Endothelial cell of umbilical vein (primary cell): ENCODE results near the gene CACNG5. TPM values are rescaled to one million over a fixed set of nuclear protein-coding genes. Genes with fewer than 3 reads are reported as not detected.

Experiments used
- BruUV-seq: library from RNA; stranded (reverse); fragments of 400-500 nt; replicated peaks from 2 replicates; lab custom pipeline; 2021; lab: Mats Ljungman, UMichigan
- CTCF ChIA-PET: fragments of 300-600, 350-600 bp; sonication (Branson Sonifier 250); formaldehyde crosslinking; loops from one replicate; lab custom pipeline; 2021; ENCODE audit warnings: antibody characterized with exemption, inconsistent platforms; lab: Charles Lee
- POLR2A ChIA-PET: fragments of 300-600, 350-600 bp; sonication (Branson Sonifier 250); formaldehyde crosslinking; loops from one replicate; lab custom pipeline; 2021; ENCODE audit warnings: antibody characterized with exemption, inconsistent platforms; lab: Charles Lee
- DNase-seq: peaks from one replicate; pipeline ENCODE4 v3.0.0-alpha.2; 2011; ENCODE audit warnings: low read depth, low spot score
- FAIRE-seq: peaks from 2 replicates; lab custom pipeline; 2011; peaks lifted over from hg19 to GRCh38; lab: Jason Lieb, UNC
- H2AFZ ChIP-seq: 2 replicates; pipeline ENCODE4 v1.6.0; 2012; ENCODE audit warnings: low read depth, low read length, control low read depth, inconsistent platforms
- H3K27ac ChIP-seq: 2 replicates; pipeline ENCODE4 v1.5.1; 2011; ENCODE audit warnings: low read depth, mild to moderate bottlenecking, control low read depth, low read length, moderate library complexity; ENCODE audit not compliant: insufficient read depth
- H3K27me3 ChIP-seq, 2 experiments: 2 replicates each; pipeline versions ENCODE4 v1.6.0 to v1.6.1; 2011; ENCODE audit warnings: low read length in 2 of 2, mixed read lengths in 1 of 2; ENCODE audit not compliant: control insufficient read depth in 2 of 2, insufficient read depth in 2 of 2
- H3K36me3 ChIP-seq, 2 experiments: 2 replicates in 1 of 2; 3 replicates in 1 of 2; pipeline ENCODE4 v1.5.1; 2011; ENCODE audit warnings: low read length in 2 of 2, mild to moderate bottlenecking in 1 of 2, moderate library complexity in 1 of 2; ENCODE audit not compliant: control insufficient read depth in 2 of 2, insufficient read depth in 2 of 2; ENCODE audit errors: extremely low read depth in 1 of 2
- H3K4me1 ChIP-seq: 3 replicates; pipeline ENCODE4 v1.5.1; 2011; ENCODE audit warnings: mild to moderate bottlenecking, low read length; ENCODE audit not compliant: control insufficient read depth, insufficient read depth; ENCODE audit errors: extremely low read depth
- H3K4me2 ChIP-seq: 2 replicates; pipeline ENCODE4 v1.6.1; 2011; ENCODE audit warnings: low read length, control low read depth, mixed read lengths; ENCODE audit not compliant: insufficient read depth
- H3K4me3 ChIP-seq, 3 experiments: fragments of 200-600 bp in 1 of 3; sonication (generic), shearing (Covaris generic) in 1 of 3; replicated peaks in 1 of 3; 2 replicates each; pipeline ENCODE4 v1.5.1; 2011 to 2016; ENCODE audit warnings: control low read depth in 3 of 3, low read length in 3 of 3, mild to moderate bottlenecking in 2 of 3, inconsistent platforms in 1 of 3, low read depth in 1 of 3, moderate library complexity in 1 of 3; ENCODE audit not compliant: insufficient read depth in 1 of 3
- H3K79me2 ChIP-seq: 2 replicates; pipeline ENCODE4 v1.6.0; 2012; ENCODE audit warnings: low read length, inconsistent platforms; ENCODE audit not compliant: control insufficient read depth, insufficient read depth
- H3K9ac ChIP-seq: replicated peaks from 2 replicates; pipeline ENCODE3; 2011; ENCODE audit warnings: low read length, control low read depth; ENCODE audit not compliant: insufficient read depth; ENCODE audit errors: extremely low read depth
- H3K9me1 ChIP-seq: replicated peaks from 3 replicates; pipeline ENCODE4 v1.6.0; 2011; ENCODE audit warnings: mild to moderate bottlenecking, low read length; ENCODE audit not compliant: control insufficient read depth, insufficient read depth; ENCODE audit errors: extremely low read depth
- H3K9me3 ChIP-seq: replicated peaks from 2 replicates; pipeline ENCODE4 v1.5.1; 2012; ENCODE audit warnings: low read length, inconsistent platforms; ENCODE audit not compliant: control insufficient read depth, insufficient read depth
- H4K20me1 ChIP-seq: replicated peaks from 2 replicates; pipeline ENCODE3; 2011; ENCODE audit warnings: mild to moderate bottlenecking, low read length; ENCODE audit not compliant: control insufficient read depth, insufficient read depth; ENCODE audit errors: extremely low read depth
- CTCF ChIP-seq, 2 donors: IDR thresholded peaks; 1 replicate in 1 of 2; 2 replicates in 1 of 2; pipeline ENCODE4 v1.5.1; 2011; ENCODE audit warnings: low read length in 2 of 2, mild to moderate bottlenecking in 2 of 2, moderate library complexity in 2 of 2, control low read depth in 1 of 2, inconsistent platforms in 1 of 2, low read depth in 1 of 2; ENCODE audit not compliant: insufficient read depth in 1 of 2; ENCODE audit errors: extremely low read depth in 1 of 2
- EZH2 ChIP-seq: IDR thresholded peaks from 2 replicates; pipeline ENCODE4 v1.6.1; 2012; ENCODE audit warnings: borderline replicate concordance, low read depth, mild to moderate bottlenecking, moderate library complexity, low read length, inconsistent platforms; ENCODE audit not compliant: severe bottlenecking
- FOS ChIP-seq: IDR thresholded peaks from 2 replicates; pipeline ENCODE4 v1.6.1; 2011; ENCODE audit warnings: mild to moderate bottlenecking, low read length, moderate library complexity, borderline replicate concordance; ENCODE audit not compliant: insufficient read depth
- GATA2 ChIP-seq: IDR thresholded peaks from 2 replicates; pipeline ENCODE4 v1.7.0; 2011; ENCODE audit warnings: low read depth, mild to moderate bottlenecking, moderate library complexity, mixed read lengths, low read length; ENCODE audit not compliant: insufficient read length, insufficient read depth
- JUN ChIP-seq: IDR thresholded peaks from 2 replicates; pipeline ENCODE4 v1.6.1; 2011; ENCODE audit warnings: borderline replicate concordance, low read depth; ENCODE audit not compliant: insufficient read length, insufficient read depth
- MAX ChIP-seq: IDR thresholded peaks from 2 replicates; pipeline ENCODE4 v1.6.1; 2011; ENCODE audit not compliant: insufficient read depth, insufficient read length
- MYC ChIP-seq: IDR thresholded peaks from one replicate; pipeline ENCODE4 v1.6.1; 2011; ENCODE audit warnings: mild to moderate bottlenecking, low read depth, low read length
- POLR2AphosphoS5 ChIP-seq: IDR thresholded peaks from 2 replicates; pipeline ENCODE4 v1.6.1; 2012; ENCODE audit warnings: low read depth, mild to moderate bottlenecking, control low read depth, low read length, moderate library complexity; ENCODE audit not compliant: insufficient read depth
- dilution Hi-C: fragments of 300-500 bp; cut with MboI; formaldehyde crosslinking; loops from one replicate; pipeline ENCODE4 v1.15.0; 2019; ENCODE audit warnings: low sequenced_read_pairs; ENCODE audit not compliant: extremely low pct_ligation_motif_present
- intact Hi-C: fragments of 100-400 bp; cut with micrococcal nuclease; formaldehyde crosslinking; loops from one replicate; pipeline ENCODE4 v1.10.0; 2022
- polyA plus RNA-seq, 4 experiments: library from polyadenylated mRNA; depleted of rRNA in 3 of 4; stranded (reverse) in 3 of 4; unstranded in 1 of 4; fragments of >200 nt; gene quantifications; 2 replicates each; pipeline versions ENCODE4 v1.2.1 to v1.2.3, GENCODE V29; 2011 to 2012; ENCODE audit warnings: missing spikeins in 1 of 4
- total RNA-seq: library from RNA; stranded (reverse); gene quantifications from 2 replicates; pipeline ENCODE4 v1.2.3, GENCODE V29; 2021

The CACNG5 gene
- total and polyA plus RNA-seq, 2 donors (not counting 3 experiments of a cell fraction or from before 2014, with no cell fraction given), result not detected

GRCh38 chr17:66814026-66814425 is 20.9 kb upstream of the CACNG5 start:
- no peak overlapping the region for H3K27ac ChIP-seq
- no peaks in the 10 kb centered on the region for H3K4me1 ChIP-seq
- BruUV-seq, result no TSS peak
- DNase-seq, result no peak
- POLR2A ChIA-PET, result no interaction called here
- H2AFZ ChIP-seq, result no peak overlapping the region
- CTCF ChIA-PET, result interaction anchor here (1.4 kb wide), 1 partner anchor 11 kb away, joined by 4 read pairs; no protein-coding TSS in a partner anchor
- no peaks in the 10 kb centered on the region for H3K79me2 ChIP-seq
- H4K20me1 ChIP-seq, result no peaks in the 10 kb centered on the region
- no peak for TF ChIP-seq JUN
- TF ChIP-seq FOS, result no peak
- TF ChIP-seq GATA2, result no peak
- no peaks in the 10 kb centered on the region for H3K27me3 ChIP-seq
- H3K9me1 ChIP-seq, result no peaks in the 10 kb centered on the region
- H3K36me3 ChIP-seq, result no peaks in the 10 kb centered on the region
- intact Hi-C loops (no loop called here), dilution Hi-C loops (no loop called here)
- H3K9ac ChIP-seq, result no peak overlapping the region
- no peak for FAIRE-seq
- H3K4me2 ChIP-seq, result no peak overlapping the region
- no peak overlapping the region for H3K4me3 ChIP-seq
- H3K9me3 ChIP-seq, result no peaks in the 10 kb centered on the region

DNA sequence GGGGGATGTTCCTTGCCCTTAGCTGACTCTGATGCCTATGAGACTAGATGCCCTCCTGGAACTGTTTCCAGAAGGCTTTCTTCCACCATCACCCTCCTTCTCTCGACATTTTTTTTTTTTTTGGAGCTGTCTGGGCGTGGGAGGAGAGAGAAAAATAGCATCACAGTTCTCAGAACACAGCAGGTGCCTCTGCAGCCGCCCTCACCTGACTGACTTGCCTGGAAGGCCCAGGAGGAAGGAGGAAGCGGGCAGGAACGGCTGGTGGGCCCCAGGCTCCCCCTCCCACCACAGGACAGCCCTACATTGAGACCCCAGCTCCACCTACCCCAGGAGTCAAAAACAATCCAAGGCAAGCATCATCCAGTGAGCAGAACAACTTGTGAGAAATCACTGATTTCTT is 20.3 kb upstream of the CACNG5 start:
- H3K4me2 ChIP-seq, result no peak overlapping the region
- FAIRE-seq (no peak), DNase-seq (no peak)
- intact Hi-C loops (no loop called here), dilution Hi-C loops (no loop called here)
- no peak overlapping the region for H3K4me3 ChIP-seq
- BruUV-seq, result no TSS peak
- POLR2A ChIA-PET, result no interaction called here
- H3K9me3 ChIP-seq, result no peaks in the 10 kb centered on the region
- no peaks in the 10 kb centered on the region for H3K4me1 ChIP-seq
- H2AFZ ChIP-seq, result no peak overlapping the region
- CTCF ChIA-PET, result no interaction called here
- H3K9ac ChIP-seq, result no peak overlapping the region
- H3K36me3 ChIP-seq, result no peaks in the 10 kb centered on the region
- H3K27ac ChIP-seq, result no peak overlapping the region
- H3K9me1 ChIP-seq, result no peaks in the 10 kb centered on the region
- no peaks in the 10 kb centered on the region for H3K79me2 ChIP-seq
- TF ChIP-seq EZH2 (no peak), MYC (no peak), CTCF (IDR thresholded peaks at IDR 0.05; ENCODE audit: extremely low read depth in 1 of 2, insufficient read depth in 1 of 2, low read depth in 1 of 2, low read length in 2 of 2) (no peak), MAX (no peak), POLR2AphosphoS5 (no peak), FOS (no peak)
- no peaks in the 10 kb centered on the region for H4K20me1 ChIP-seq
- no peaks in the 10 kb centered on the region for H3K27me3 ChIP-seq
